ENCODE measurements around the gene PVALEF.

Gene PVALEF

DNA sequence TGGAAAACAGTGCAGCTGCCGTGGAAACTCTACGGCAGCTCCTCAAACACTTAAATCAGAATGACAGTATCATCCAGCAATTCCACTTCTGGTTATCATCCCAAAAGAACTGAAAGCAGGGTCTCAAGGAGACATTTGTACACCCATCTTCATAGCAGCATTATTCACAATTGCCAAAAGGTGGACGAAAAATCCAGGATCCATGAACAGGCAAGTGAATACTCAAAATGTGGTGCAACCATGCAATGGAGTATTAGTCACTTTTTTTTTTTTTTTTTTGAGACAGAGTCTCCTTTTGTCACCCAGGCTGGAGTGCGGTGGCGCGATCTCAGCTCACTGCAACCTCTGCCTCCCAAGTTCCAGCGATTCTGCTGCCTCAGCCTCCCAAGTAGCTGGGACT is 11.4 kb downstream of the PVALEF start:
- Mint-ChIP-seq H3K9me3 (ENCODE audit: low read depth) (no peaks in the 10 kb centered on the region), H3K27me3 (no peaks in the 10 kb centered on the region), H3K4me1 (ENCODE audit: low read depth) (no peaks in the 10 kb centered on the region), H3K4me3 (no peak overlapping the region), H3K27ac (no peak overlapping the region), H3K36me3 (no peaks in the 10 kb centered on the region)

DNA sequence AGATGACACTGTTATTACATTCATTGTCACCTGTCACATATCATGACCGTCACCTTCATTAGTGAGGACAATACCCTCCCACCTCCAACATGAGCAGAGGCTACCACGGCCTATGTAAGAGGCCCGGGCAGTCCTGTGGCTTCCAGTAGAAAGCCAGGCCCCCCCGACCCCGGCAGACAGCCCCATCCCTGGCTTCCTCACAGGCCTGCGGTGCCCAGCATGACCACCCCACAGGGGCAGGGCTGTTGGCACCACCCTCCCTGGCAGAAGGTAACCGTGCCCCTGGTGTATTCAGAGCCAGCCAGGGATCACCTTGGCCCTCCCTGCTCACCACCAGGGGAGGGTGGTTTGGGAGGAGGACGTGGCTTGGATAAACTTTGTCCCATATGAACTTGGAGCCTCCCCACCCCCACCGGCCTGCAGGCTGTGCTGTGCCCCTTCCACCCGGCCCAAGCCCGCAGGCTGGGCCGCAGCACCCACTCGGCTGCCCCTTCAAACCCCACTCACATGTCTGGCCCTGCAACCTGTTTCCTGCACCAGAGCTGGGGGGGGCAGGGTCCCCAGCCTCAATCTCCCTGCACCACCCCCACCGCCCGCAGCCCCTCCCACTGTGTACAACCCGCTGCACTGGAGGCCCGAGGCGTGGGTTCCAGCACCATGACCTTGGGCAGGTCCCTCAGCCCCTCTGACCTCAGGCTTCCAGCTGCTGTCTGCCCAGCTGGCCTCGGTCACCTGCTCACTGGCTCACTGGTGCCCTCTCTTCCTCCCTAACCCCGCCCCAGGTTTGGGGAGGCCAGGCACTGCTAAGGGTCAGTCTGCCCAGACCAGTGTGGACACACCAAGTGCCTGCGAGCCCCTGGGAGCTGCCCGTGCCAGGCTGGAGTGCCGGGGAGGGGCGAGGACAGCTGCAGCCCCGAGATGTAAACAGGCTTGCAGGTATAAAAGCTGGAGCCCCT is 13.1 kb downstream of the PVALEF start:
- H3K36me3 Mint-ChIP-seq = no peaks in the 10 kb centered on the region
- H3K27ac Mint-ChIP-seq = no peak overlapping the region
- no peaks in the 10 kb centered on the region for H3K27me3 Mint-ChIP-seq
- H3K4me3 Mint-ChIP-seq = no peak overlapping the region
- no peaks in the 10 kb centered on the region for H3K9me3 Mint-ChIP-seq (ENCODE audit: low read depth)
- no peaks in the 10 kb centered on the region for H3K4me1 Mint-ChIP-seq (ENCODE audit: low read depth)

DNA sequence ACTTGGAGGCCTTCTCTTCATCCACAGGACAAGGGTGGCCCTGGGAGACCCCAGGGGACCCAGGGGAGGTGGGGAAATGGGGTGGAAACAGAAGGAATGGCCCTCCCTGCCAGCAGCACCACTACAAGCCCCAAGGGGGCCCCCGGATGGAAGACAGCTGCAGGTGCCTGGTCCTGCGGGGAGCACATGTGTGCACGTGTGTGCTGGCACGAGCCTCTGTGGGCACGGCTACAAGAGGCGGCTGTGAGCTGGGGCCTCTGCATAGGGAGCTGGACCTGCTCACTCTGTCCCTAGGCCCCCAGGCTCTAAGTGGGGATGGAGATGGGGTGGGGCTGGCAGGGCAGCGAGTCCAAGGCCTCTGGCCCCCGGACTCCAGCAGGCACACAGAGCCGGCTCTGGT is 13.9 kb downstream of the PVALEF start:
- H3K27ac Mint-ChIP-seq = no peak overlapping the region
- no peaks in the 10 kb centered on the region for H3K36me3 Mint-ChIP-seq
- H3K4me1 Mint-ChIP-seq (ENCODE audit: low read depth) = no peaks in the 10 kb centered on the region
- H3K27me3 Mint-ChIP-seq = no peaks in the 10 kb centered on the region
- no peak overlapping the region for H3K4me3 Mint-ChIP-seq
- no peaks in the 10 kb centered on the region for H3K9me3 Mint-ChIP-seq (ENCODE audit: low read depth)

- no peaks in the 10 kb centered on the region for H3K36me3 Mint-ChIP-seq
- no peaks in the 10 kb centered on the region for H3K27me3 Mint-ChIP-seq
- H3K9me3 Mint-ChIP-seq (ENCODE audit: low read depth) = no peaks in the 10 kb centered on the region
- no peaks in the 10 kb centered on the region for H3K4me1 Mint-ChIP-seq (ENCODE audit: low read depth)
- no peak overlapping the region for H3K27ac Mint-ChIP-seq
- no peak overlapping the region for H3K4me3 Mint-ChIP-seq
Observed at GRCh38 chr17:81179861-81180260, 14.6 kb downstream of the PVALEF start.

DNA sequence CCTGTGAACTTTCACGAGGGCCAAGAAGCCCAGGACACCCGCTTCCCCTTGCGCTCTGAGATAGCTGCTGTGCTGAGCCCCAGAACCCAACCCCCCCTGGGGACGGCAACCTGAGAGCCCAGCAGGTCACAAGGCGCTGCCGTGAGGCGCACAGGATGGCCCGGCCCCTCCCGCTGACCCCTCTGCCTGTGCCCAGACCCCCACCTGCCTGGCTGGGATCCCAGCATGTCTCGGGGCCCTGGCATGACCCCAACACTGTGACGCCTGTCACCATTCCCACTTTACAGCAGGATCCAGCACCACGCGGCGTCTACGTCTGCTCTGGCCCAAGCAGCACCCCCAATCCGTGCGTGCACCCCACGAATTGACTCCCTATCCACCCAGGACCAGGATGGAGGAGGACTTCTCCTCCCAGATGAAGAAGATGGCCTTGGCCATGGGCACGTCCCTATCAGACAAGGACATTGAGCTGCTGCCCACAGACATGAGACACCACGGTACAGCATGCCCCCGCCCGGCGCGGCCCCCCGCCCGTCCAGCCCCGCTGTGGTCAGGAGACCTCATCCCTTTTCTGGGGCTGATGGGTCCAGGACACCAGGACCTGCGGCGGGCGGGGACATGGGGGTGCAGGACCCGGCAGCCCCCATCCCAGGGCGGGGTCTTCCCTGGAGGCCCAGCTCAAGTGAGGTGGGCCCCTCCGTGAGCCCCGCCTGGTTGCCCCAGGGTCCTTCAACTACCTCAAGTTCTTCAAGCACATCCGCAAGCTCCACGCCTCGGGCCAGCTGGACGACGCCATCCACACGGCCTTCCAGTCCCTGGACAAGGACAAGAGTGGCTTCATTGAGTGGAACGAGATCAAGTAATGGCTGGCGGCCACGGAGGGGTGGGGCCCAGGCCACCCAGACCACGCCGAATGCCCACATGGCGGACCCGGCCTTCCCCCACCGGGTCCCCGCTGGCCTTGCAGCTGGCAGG is 15.8 kb downstream of the PVALEF start:
- H3K27ac Mint-ChIP-seq = no peak overlapping the region
- H3K4me3 Mint-ChIP-seq = no peak overlapping the region
- no peaks in the 10 kb centered on the region for H3K36me3 Mint-ChIP-seq
- no peaks in the 10 kb centered on the region for H3K9me3 Mint-ChIP-seq (ENCODE audit: low read depth)
- no peaks in the 10 kb centered on the region for H3K4me1 Mint-ChIP-seq (ENCODE audit: low read depth)
- H3K27me3 Mint-ChIP-seq = no peaks in the 10 kb centered on the region

DNA sequence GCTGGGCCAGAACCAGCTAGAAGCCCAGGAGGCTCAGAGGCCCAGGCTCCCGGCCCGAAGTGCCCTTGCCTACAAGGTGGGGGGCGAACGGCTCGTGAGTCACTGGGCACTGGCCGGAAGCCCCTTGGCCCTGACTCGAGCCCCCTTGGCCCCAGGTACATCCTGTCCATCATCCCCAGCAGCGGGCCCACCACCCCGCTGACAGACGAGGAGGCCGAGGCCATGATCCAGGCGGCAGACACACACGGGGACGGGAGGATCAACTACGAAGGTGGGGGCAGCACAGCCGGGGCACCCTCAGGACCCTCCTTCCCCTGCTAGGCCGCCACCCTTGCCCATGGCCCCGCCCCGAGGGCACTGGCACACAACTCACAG is 16.5 kb downstream of the PVALEF start:
- no peaks in the 10 kb centered on the region for H3K9me3 Mint-ChIP-seq (ENCODE audit: low read depth)
- H3K36me3 Mint-ChIP-seq = no peaks in the 10 kb centered on the region
- no peak overlapping the region for H3K27ac Mint-ChIP-seq
- H3K27me3 Mint-ChIP-seq = no peaks in the 10 kb centered on the region
- H3K4me3 Mint-ChIP-seq = no peak overlapping the region
- no peaks in the 10 kb centered on the region for H3K4me1 Mint-ChIP-seq (ENCODE audit: low read depth)

DNA sequence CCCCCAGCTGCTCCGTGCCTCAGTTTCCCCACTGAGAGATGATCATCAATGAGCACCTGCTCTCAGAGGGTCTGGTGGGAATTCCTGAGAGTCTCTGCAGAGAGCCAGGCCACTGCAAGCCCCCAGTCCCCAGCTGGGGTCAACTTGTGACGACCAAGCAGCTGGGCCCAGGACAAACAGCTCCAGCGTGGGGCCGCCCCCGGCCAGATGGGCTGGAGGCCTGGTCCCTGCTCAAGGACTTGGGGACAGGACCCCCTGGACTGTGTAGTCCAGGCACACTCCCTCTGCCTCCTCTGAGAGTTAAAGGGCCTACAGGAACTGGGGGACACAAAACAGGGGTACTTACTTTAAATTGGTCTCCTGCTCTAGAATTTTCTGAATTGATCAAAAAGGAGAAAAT is 17.3 kb downstream of the PVALEF start:
- no peaks in the 10 kb centered on the region for H3K36me3 Mint-ChIP-seq
- H3K4me3 Mint-ChIP-seq = no peak overlapping the region
- no peaks in the 10 kb centered on the region for H3K4me1 Mint-ChIP-seq (ENCODE audit: low read depth)
- H3K27ac Mint-ChIP-seq = no peak overlapping the region
- no peaks in the 10 kb centered on the region for H3K9me3 Mint-ChIP-seq (ENCODE audit: low read depth)
- H3K27me3 Mint-ChIP-seq = no peaks in the 10 kb centered on the region

- Mint-ChIP-seq H3K4me3 (no peak overlapping the region), H3K36me3 (no peaks in the 10 kb centered on the region), H3K27ac (no peak overlapping the region), H3K4me1 (ENCODE audit: low read depth) (no peaks in the 10 kb centered on the region), H3K9me3 (ENCODE audit: low read depth) (no peaks in the 10 kb centered on the region), H3K27me3 (no peaks in the 10 kb centered on the region)
Observed at GRCh38 chr17:81183316-81183715, 18.0 kb downstream of the PVALEF start.

GRCh38 chr17:81183807-81184206 is 18.5 kb downstream of the PVALEF start:
- Mint-ChIP-seq H3K9me3 (ENCODE audit: low read depth) (no peaks in the 10 kb centered on the region), H3K4me3 (no peak overlapping the region), H3K4me1 (ENCODE audit: low read depth) (no peaks in the 10 kb centered on the region), H3K27ac (no peak overlapping the region), H3K27me3 (no peaks in the 10 kb centered on the region), H3K36me3 (no peaks in the 10 kb centered on the region)

DNA sequence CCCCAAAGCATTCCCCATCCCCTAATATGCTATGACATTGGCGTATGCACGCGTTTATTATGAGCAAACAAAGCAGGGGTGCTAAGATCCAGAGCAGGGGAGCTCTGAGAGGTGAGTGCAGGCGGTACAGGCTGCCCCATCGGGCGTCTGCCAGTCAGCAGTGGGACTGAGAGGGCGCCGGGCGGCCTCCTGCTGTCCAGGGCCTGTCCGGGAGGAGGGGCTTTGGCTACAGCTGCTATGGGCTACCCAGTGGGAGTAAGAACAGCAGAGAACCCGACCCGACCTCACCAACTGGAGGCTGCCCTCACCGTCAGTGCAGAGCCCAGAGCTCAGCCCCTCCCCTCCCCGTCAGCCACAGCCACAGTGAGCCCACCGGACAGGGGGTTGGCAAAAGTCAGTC is 19.2 kb downstream of the PVALEF start:
- no peak overlapping the region for H3K4me3 Mint-ChIP-seq

GRCh38 chr17:81186203-81186602 is 20.9 kb downstream of the PVALEF start:
- Mint-ChIP-seq H3K4me1 (ENCODE audit: low read depth) (no peaks in the 10 kb centered on the region), H3K27ac (no peak overlapping the region), H3K27me3 (no peaks in the 10 kb centered on the region), H3K36me3 (no peaks in the 10 kb centered on the region), H3K4me3 (no peak overlapping the region), H3K9me3 (ENCODE audit: low read depth) (no peaks in the 10 kb centered on the region)

More for the DNA sequence above, 19.2 kb downstream of the PVALEF start:
- H3K4me1 Mint-ChIP-seq (ENCODE audit: low read depth) = no peaks in the 10 kb centered on the region
- H3K9me3 Mint-ChIP-seq (ENCODE audit: low read depth) = no peaks in the 10 kb centered on the region
- H3K36me3 Mint-ChIP-seq = no peaks in the 10 kb centered on the region
- H3K27ac Mint-ChIP-seq = no peak overlapping the region
- no peaks in the 10 kb centered on the region for H3K27me3 Mint-ChIP-seq

GRCh38 chr17:81187120-81187519 is 21.8 kb downstream of the PVALEF start:
- Mint-ChIP-seq H3K27me3 (no peaks in the 10 kb centered on the region), H3K4me3 (no peak overlapping the region), H3K27ac (no peak overlapping the region), H3K36me3 (no peaks in the 10 kb centered on the region), H3K9me3 (ENCODE audit: low read depth) (no peaks in the 10 kb centered on the region), H3K4me1 (ENCODE audit: low read depth) (no peaks in the 10 kb centered on the region)

- no peaks in the 10 kb centered on the region for H3K36me3 Mint-ChIP-seq
- no peaks in the 10 kb centered on the region for H3K9me3 Mint-ChIP-seq (ENCODE audit: low read depth)
- H3K27me3 Mint-ChIP-seq = no peaks in the 10 kb centered on the region
- no peaks in the 10 kb centered on the region for H3K4me1 Mint-ChIP-seq (ENCODE audit: low read depth)
- no peak overlapping the region for H3K27ac Mint-ChIP-seq
- H3K4me3 Mint-ChIP-seq = no peak overlapping the region
Observed at GRCh38 chr17:81187586-81188490, 22.5 kb downstream of the PVALEF start.

DNA sequence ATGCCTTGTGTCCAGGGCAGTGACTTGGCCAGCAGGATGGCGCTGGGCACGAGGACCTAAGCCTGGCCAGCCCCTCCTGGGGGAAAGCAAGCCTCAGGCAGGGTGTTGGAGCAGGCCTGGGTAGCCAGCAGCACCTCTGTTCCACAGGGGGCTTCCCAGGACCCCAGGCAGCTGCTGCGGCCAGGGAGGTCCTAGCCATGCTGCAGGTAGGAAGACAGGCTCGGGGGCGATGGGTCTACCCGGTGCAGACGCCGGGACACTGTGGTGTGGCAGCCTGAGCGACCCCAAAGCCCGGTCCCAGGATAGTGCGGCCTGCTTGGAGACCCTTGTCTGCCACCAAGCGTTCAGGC is 23.2 kb downstream of the PVALEF start:
- H3K4me1 Mint-ChIP-seq (ENCODE audit: low read depth) = no peaks in the 10 kb centered on the region
- no peak overlapping the region for H3K4me3 Mint-ChIP-seq
- H3K27me3 Mint-ChIP-seq = no peaks in the 10 kb centered on the region
- H3K9me3 Mint-ChIP-seq (ENCODE audit: low read depth) = no peaks in the 10 kb centered on the region
- no peaks in the 10 kb centered on the region for H3K36me3 Mint-ChIP-seq
- H3K27ac Mint-ChIP-seq = no peak overlapping the region
